GM21367 (cell line): ENCODE measurements around the gene HDGF.

Experiments
- ATAC-seq: cut with Tn5 transposase; IDR thresholded peaks from one replicate; pipeline ENCODE4 v1.9.1; 2021; ENCODE audit not compliant: unreplicated experiment

Gene HDGF

GRCh38 chr1:156746728-156747631 lies 4.5 kb downstream of the HDGF start:
- no peak for ATAC-seq

GRCh38 chr1:156746406-156746727 lies 5.1 kb downstream of the HDGF start:
- ATAC-seq, result no peak

GRCh38 chr1:156745881-156746280 lies 5.6 kb downstream of the HDGF start:
- no peak for ATAC-seq

GRCh38 chr1:156744786-156745419 lies 6.6 kb downstream of the HDGF start:
- no peak for ATAC-seq

- ATAC-seq, result no peak
These were observed 7.1 kb downstream of the HDGF start for GRCh38 chr1:156744344-156744743.

GRCh38 chr1:156743367-156744302 lies 7.8 kb downstream of the HDGF start:
- no peak for ATAC-seq

- ATAC-seq, result no peak
These were observed 8.7 kb downstream of the HDGF start for GRCh38 chr1:156742801-156743200.

- ATAC-seq, result no peak
These were observed 9.5 kb downstream of the HDGF start for GRCh38 chr1:156742017-156742416.

GRCh38 chr1:156741481-156741983 lies 9.9 kb downstream of the HDGF start:
- ATAC-seq, result no peak

- ATAC-seq, result peak; percentile 71
These were observed 10.6 kb downstream of the HDGF start, which contains the start of gene MRPL24 for GRCh38 chr1:156740741-156741480. MRPL24 (minus strand) TSS chr1:156741088; CDS start chr1:156738704, 2,384 bp downstream.

- ATAC-seq, result no peak
These were observed 11.2 kb downstream of the HDGF start for GRCh38 chr1:156740237-156740740.

GRCh38 chr1:156738916-156739315 lies 12.6 kb downstream of the HDGF start:
- ATAC-seq, result no peak

- no peak for ATAC-seq
These were observed 13.1 kb downstream of the HDGF start for GRCh38 chr1:156738407-156738806.

- no peak for ATAC-seq
These were observed 17.4 kb downstream of the HDGF start for GRCh38 chr1:156733989-156734584.

GRCh38 chr1:156728599-156729462 lies 22.6 kb downstream of the HDGF start, which contains the start of gene ISG20L2:
ISG20L2 (minus strand) TSS chr1:156728766; CDS start chr1:156727652, 1,114 bp downstream.
- peak; percentile 83 for ATAC-seq

- peak; percentile 41 for ATAC-seq
These were observed 23.4 kb downstream of the HDGF start, which contains the start of gene METTL25B for GRCh38 chr1:156727926-156728598. METTL25B (plus strand) TSS chr1:156728469; CDS start chr1:156729105, 636 bp downstream.

- no peak for ATAC-seq
These were observed 24.0 kb downstream of the HDGF start for GRCh38 chr1:156727492-156727891.
